T-cell (primary cell): ENCODE data around the gene COPZ2. TPM values are rescaled to one million over a fixed set of nuclear protein-coding genes. Genes with fewer than 3 reads are reported as not detected.
"Not testable (repeated sequence)": the region's sequence is repeated elsewhere in the genome, so short reads cannot be mapped to it uniquely, and the experiment has no call there.

Source experiments
- ATAC-seq, 4 experiments: fragments of 200-7000 bp in 3 of 4; fragments of 150-1000 bp in 1 of 4; cut with Tn5 transposase; replicated peaks in 1 of 4; 1 replicate in 3 of 4; 2 replicates in 1 of 4; pipeline ENCODE4 v1.10.0; 2021; ENCODE audit warnings: moderate library complexity in 3 of 4, mild to moderate bottlenecking in 2 of 4, moderate number of reproducible peaks in 1 of 4
- CTCF ChIA-PET, 2 donors: fragments of 300-600 bp; sonication (Branson Sonifier 250); formaldehyde crosslinking; loops; one replicate each; lab custom pipeline; 2022; ENCODE audit warnings: antibody characterized with exemption in 2 of 2; lab: Charles Lee
- POLR2A ChIA-PET, 2 donors: fragments of 300-600 bp; sonication (Branson Sonifier 250); formaldehyde crosslinking; loops; one replicate each; lab custom pipeline; 2022; ENCODE audit warnings: antibody characterized with exemption in 2 of 2; lab: Charles Lee
- DNase-seq, 35 experiments: peaks; one replicate each; pipeline versions ENCODE4 v3.0.0 to v3.0.0-alpha.2; 2013 to 2023
- H3K27ac ChIP-seq: one replicate; pipeline ENCODE4 v1.5.1; 2013; ENCODE audit warnings: low read length
- H3K27me3 ChIP-seq, 2 experiments: replicated peaks in 1 of 2; 1 replicate in 1 of 2; 2 replicates in 1 of 2; pipeline versions ENCODE4 v1.6.1 to v1.7.0; 2013; ENCODE audit warnings: low read length in 1 of 2, mixed read lengths in 1 of 2; ENCODE audit not compliant: control insufficient read depth in 2 of 2, insufficient read depth in 2 of 2; ENCODE audit errors: extremely low read depth in 1 of 2
- H3K36me3 ChIP-seq, 2 donors: 1 replicate in 1 of 2; 2 replicates in 1 of 2; pipeline versions ENCODE4 v1.6.1 to v1.7.0; 2013; ENCODE audit warnings: low read length in 1 of 2; ENCODE audit not compliant: control insufficient read depth in 2 of 2, insufficient read depth in 1 of 2; ENCODE audit errors: extremely low read depth in 1 of 2
- H3K4me1 ChIP-seq, 2 experiments: 1 replicate in 1 of 2; 2 replicates in 1 of 2; pipeline versions ENCODE4 v1.6.1 to v1.7.0; 2013; ENCODE audit warnings: low read length in 2 of 2, mixed read lengths in 1 of 2; ENCODE audit not compliant: insufficient read depth in 2 of 2, control insufficient read depth in 1 of 2; ENCODE audit errors: extremely low read depth in 1 of 2
- H3K4me3 ChIP-seq, 2 donors: 1 replicate in 1 of 2; 2 replicates in 1 of 2; pipeline versions ENCODE4 v1.5.1 to v1.7.0; 2013; ENCODE audit warnings: mild to moderate bottlenecking in 2 of 2, low read length in 1 of 2, moderate library complexity in 1 of 2; ENCODE audit not compliant: control insufficient read depth in 1 of 2; ENCODE audit errors: extremely low read depth in 1 of 2
- H3K9me3 ChIP-seq: 2 replicates; pipeline ENCODE4 v1.7.0; 2013
- H3K27ac Mint-ChIP-seq, 2 donors: one replicate each; pipeline ENCODE4 v1.8.0; 2020 to 2021; ENCODE audit warnings: mild to moderate bottlenecking in 2 of 2, mixed read lengths in 2 of 2
- H3K27me3 Mint-ChIP-seq, 2 donors: one replicate each; pipeline ENCODE4 v1.8.0; 2021 to 2022; ENCODE audit warnings: mixed read lengths in 2 of 2
- H3K36me3 Mint-ChIP-seq: one replicate; pipeline ENCODE4 v1.8.0; 2021; ENCODE audit warnings: mixed read lengths
- H3K4me1 Mint-ChIP-seq, 3 donors: one replicate each; pipeline ENCODE4 v1.8.0; 2020 to 2022; ENCODE audit warnings: mixed read lengths in 3 of 3, mild to moderate bottlenecking in 1 of 3
- H3K4me3 Mint-ChIP-seq, 3 donors: one replicate each; pipeline ENCODE4 v1.8.0; 2020 to 2022; ENCODE audit warnings: mild to moderate bottlenecking in 3 of 3, mixed read lengths in 3 of 3, moderate library complexity in 3 of 3
- H3K9me3 Mint-ChIP-seq, 3 donors: one replicate each; pipeline ENCODE4 v1.8.0; 2020 to 2022; ENCODE audit warnings: mixed read lengths in 3 of 3
- WGBS: methylation state at CpG from one replicate; pipeline ENCODE4 v1.1.5; 2013; ENCODE audit warnings: missing lambda C conversion rate; ENCODE audit not compliant: insufficient coverage; 5-methylcytosine and 5-hydroxymethylcytosine counted together
- total RNA-seq, 35 experiments: library from RNA in 6 of 35; stranded (reverse) in 6 of 35; fragments of 120-200 nt in 1 of 35; gene quantifications; one replicate each; pipeline versions ENCODE4 v1.2.1 to v1.2.4 and lab custom pipeline; 2013 to 2026

The COPZ2 gene
- total RNA-seq, 5 donors from 2014 or later (not counting 1 experiment from before 2014, with no cell fraction given): 1.2 to 2.6 (median 1.9) TPM

DNA sequence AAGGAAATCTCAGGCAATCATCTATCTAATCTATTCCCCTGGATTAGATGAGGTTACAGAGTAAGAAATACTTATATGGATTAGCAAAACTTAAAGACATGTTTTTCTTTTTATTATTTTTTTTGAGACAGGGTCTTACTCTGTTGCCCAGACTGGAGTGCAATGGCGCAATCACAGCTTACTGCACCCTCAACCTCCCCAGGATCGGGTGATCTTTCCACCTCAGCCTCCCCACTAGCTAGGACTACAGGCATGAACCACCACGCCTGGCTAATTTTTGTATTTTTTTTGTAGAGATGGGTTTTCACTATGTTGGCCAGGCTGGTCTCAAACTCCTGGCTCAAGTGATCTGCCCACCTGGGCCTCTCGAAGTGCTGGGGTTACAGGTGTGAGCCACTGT is 7.3 kb upstream of the COPZ2 start:
- H3K27ac Mint-ChIP-seq: no peak overlapping the region
- Histone ChIP-seq H3K4me1 (peaks cover 16 to 26% of the 10 kb centered on the region in 2 experiments), H3K36me3 (no peaks in the 10 kb centered on the region), H3K27ac (no peak overlapping the region), H3K9me3 (no peaks in the 10 kb centered on the region), H3K4me3 (no peak overlapping the region), H3K27me3 (peaks cover 0 to 6% of the 10 kb centered on the region in 2 experiments)
- H3K4me1 Mint-ChIP-seq: peaks cover 27 to 31% (median 29%) of the 10 kb centered on the region in 3 donors
- peaks cover 0 to 2% of the 10 kb centered on the region in 2 donors for H3K27me3 Mint-ChIP-seq
- POLR2A ChIA-PET: no interaction called here
- WGBS: 100% methylated on average over 1 of the region's 4 CpGs
- CTCF ChIA-PET: interaction anchor here in 1 of 2 donors (0.6 to 0.7 kb wide), 4 partner anchors 8 to 78 kb away, joined by 5 to 9 read pairs (median 8); no protein-coding TSS in a partner anchor
- ATAC-seq (no peak), DNase-seq (no peak)
- no peak overlapping the region for H3K4me3 Mint-ChIP-seq
- H3K9me3 Mint-ChIP-seq: no peaks in the 10 kb centered on the region
- H3K36me3 Mint-ChIP-seq: no peaks in the 10 kb centered on the region

- Mint-ChIP-seq H3K27ac (no peak overlapping the region), H3K9me3 (no peaks in the 10 kb centered on the region), H3K36me3 (no peaks in the 10 kb centered on the region), H3K4me1 (peaks cover 17 to 19% (median 18%) of the 10 kb centered on the region in 3 donors), H3K27me3 (peaks cover 3 to 9% of the 10 kb centered on the region in 2 donors), H3K4me3 (no peak overlapping the region)
- ChIA-PET CTCF (interaction anchor here in 1 of 2 donors (1.4 kb wide), 1 partner anchor 25 kb away, joined by 4 read pairs; no protein-coding TSS in a partner anchor), POLR2A (no interaction called here)
- no CpG with 5 or more reads among the region's 2 CpGs for WGBS
- Histone ChIP-seq H3K4me3 (no peak overlapping the region), H3K9me3 (no peaks in the 10 kb centered on the region), H3K27me3 (peaks cover 0 to 17% of the 10 kb centered on the region in 2 experiments), H3K27ac (no peak overlapping the region), H3K4me1 (peaks cover 12 to 15% of the 10 kb centered on the region in 2 experiments), H3K36me3 (no peaks in the 10 kb centered on the region)
- DNase-seq: no peak
- no peak for ATAC-seq
These were observed 5.6 kb upstream of the COPZ2 start for GRCh38 chr17:48043176-48043575.

GRCh38 chr17:48038687-48039086 is 1.1 kb upstream of the COPZ2 start:
- POLR2A ChIA-PET: no interaction called here
- WGBS: 90% methylated on average over 2 of the region's 2 CpGs

GRCh38 chr17:48037838-48038323 is 284 bp upstream of the COPZ2 start:
- Mint-ChIP-seq H3K36me3 (no peaks in the 10 kb centered on the region), H3K27me3 (peaks cover 15 to 25% of the 10 kb centered on the region in 2 donors), H3K9me3 (no peaks in the 10 kb centered on the region), H3K27ac (no peak overlapping the region), H3K4me3 (peak overlapping the region; percentile 78 to 86 (median 80)), H3K4me1 (peaks cover 5 to 7% (median 6%) of the 10 kb centered on the region in 3 donors)
- H3K36me3 ChIP-seq: no peaks in the 10 kb centered on the region
- H3K27me3 ChIP-seq: peaks cover 0 to 54% of the 10 kb centered on the region in 2 experiments
- ChIA-PET POLR2A (no interaction called here), CTCF (interaction anchor here in 1 of 2 donors (2.4 to 2.5 kb wide), 2 partner anchors 10 to 30 kb away, joined by 6 to 13 read pairs; partner anchors contain the start of gene NFE2L1)
- H3K9me3 ChIP-seq: no peaks in the 10 kb centered on the region
- DNase-seq (no peak), ATAC-seq (peak in 1 of 4 experiments; percentile 6)
- H3K4me1 ChIP-seq: peaks cover 2 to 16% of the 10 kb centered on the region in 2 experiments
- H3K4me3 ChIP-seq: peak overlapping the region in 1 of 2 donors; percentile 21
- H3K27ac ChIP-seq: no peak overlapping the region
- WGBS: 13% methylated on average over 18 of the region's 19 CpGs

More at GRCh38 chr17:48038687-48039086, 1.1 kb upstream of the COPZ2 start:
- Mint-ChIP-seq H3K27ac (no peak overlapping the region), H3K4me3 (peak overlapping the region in 2 of 3 donors; percentile 78 to 86), H3K36me3 (no peaks in the 10 kb centered on the region), H3K4me1 (peaks cover 5 to 7% (median 6%) of the 10 kb centered on the region in 3 donors), H3K9me3 (no peaks in the 10 kb centered on the region), H3K27me3 (peaks cover 11 to 18% of the 10 kb centered on the region in 2 donors)
- DNase-seq: no peak
- Histone ChIP-seq H3K27ac (no peak overlapping the region), H3K9me3 (no peaks in the 10 kb centered on the region), H3K27me3 (peaks cover 0 to 46% of the 10 kb centered on the region in 2 experiments), H3K36me3 (no peaks in the 10 kb centered on the region), H3K4me1 (peaks cover 2 to 16% of the 10 kb centered on the region in 2 experiments), H3K4me3 (no peak overlapping the region)
- CTCF ChIA-PET: interaction anchor here in 1 of 2 donors (0.6 to 0.7 kb wide), 2 partner anchors 13 to 35 kb away, joined by 3 to 5 read pairs; no protein-coding TSS in a partner anchor
- no peak for ATAC-seq

DNA sequence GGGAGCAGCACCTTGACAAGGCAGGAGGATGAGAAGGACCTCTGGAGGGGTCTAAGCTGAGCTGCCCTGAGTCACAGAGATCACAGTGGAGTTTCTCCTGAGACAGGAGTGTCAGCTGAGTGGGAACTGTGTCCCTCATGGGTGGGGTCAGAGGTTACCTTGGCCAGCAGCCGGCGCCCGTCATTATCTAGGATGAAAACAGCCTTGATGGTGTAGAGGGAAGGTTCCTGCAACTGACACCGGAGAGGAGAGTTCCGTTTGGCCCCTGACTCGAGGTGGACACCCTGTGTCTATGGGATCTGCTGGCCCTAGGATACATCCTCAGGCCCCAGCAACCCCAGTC is 933 bp downstream of the COPZ2 start:
- H3K36me3 ChIP-seq: no peaks in the 10 kb centered on the region
- H3K27ac Mint-ChIP-seq: peak overlapping the region in 1 of 2 donors; percentile 40
- H3K4me1 Mint-ChIP-seq: peaks cover 5 to 7% (median 6%) of the 10 kb centered on the region in 3 donors
- no CpG with 5 or more reads among the region's 6 CpGs for WGBS
- CTCF ChIA-PET: interaction anchor here in 1 of 2 donors (0.6 to 2.5 kb wide), 7 partner anchors 10 to 71 kb away, joined by 3 to 13 read pairs (median 3); partner anchors contain the start of genes CBX1, NFE2L1 and SNX11
- DNase-seq (no peak), ATAC-seq (no peak)
- H3K4me3 Mint-ChIP-seq: peak overlapping the region; percentile 78 to 82 (median 81)
- no peak overlapping the region for H3K27ac ChIP-seq
- peaks cover 2 to 16% of the 10 kb centered on the region in 2 experiments for H3K4me1 ChIP-seq
- H3K9me3 Mint-ChIP-seq: no peaks in the 10 kb centered on the region
- H3K36me3 Mint-ChIP-seq: no peaks in the 10 kb centered on the region
- POLR2A ChIA-PET: interaction anchor here in 1 of 2 donors (0.8 kb wide), 1 partner anchor 10 kb away, joined by 3 read pairs; no protein-coding TSS in a partner anchor
- H3K9me3 ChIP-seq: no peaks in the 10 kb centered on the region
- peaks cover 0 to 66% of the 10 kb centered on the region in 2 experiments for H3K27me3 ChIP-seq
- H3K27me3 Mint-ChIP-seq: peaks cover 19 to 34% of the 10 kb centered on the region in 2 donors
- H3K4me3 ChIP-seq: peak overlapping the region; percentile 75 to 78

GRCh38 chr17:48034734-48035133 is 2.9 kb downstream of the COPZ2 start:
- ATAC-seq, H3K4me1 Mint-ChIP-seq, H3K9me3 ChIP-seq, H3K9me3 Mint-ChIP-seq, H3K36me3 Mint-ChIP-seq, H3K4me3 Mint-ChIP-seq, DNase-seq, CTCF ChIA-PET, H3K4me3 ChIP-seq, H3K27ac Mint-ChIP-seq, POLR2A ChIA-PET, H3K27ac ChIP-seq, H3K36me3 ChIP-seq: not testable (repeated sequence)
- peaks cover 23 to 41% of the 10 kb centered on the region in 2 donors for H3K27me3 Mint-ChIP-seq
- 93% methylated on average over 2 of the region's 12 CpGs for WGBS
- H3K27me3 ChIP-seq: peaks cover 0 to 67% of the 10 kb centered on the region in 2 experiments
- peaks cover 2 to 16% of the 10 kb centered on the region in 2 experiments for H3K4me1 ChIP-seq
